Ecto neural progenitor cell (in vitro differentiated cells): ENCODE data around the gene LRRN4.

ENCODE experiments used
- DNase-seq: peaks from one replicate; pipeline ENCODE4 v3.0.0-alpha.2; 2018; ENCODE audit warnings: low spot score

LRRN4 gene

GRCh38 chr20:6030453-6031080 lies 23.3 kb downstream of the LRRN4 start:
- DNase-seq: no peak

GRCh38 chr20:6029538-6029937 lies 24.3 kb downstream of the LRRN4 start:
- no peak for DNase-seq

GRCh38 chr20:6028818-6029217 lies 25.0 kb downstream of the LRRN4 start:
- no peak for DNase-seq

GRCh38 chr20:6026051-6026450 lies 27.8 kb downstream of the LRRN4 start:
- DNase-seq: no peak

- DNase-seq: no peak
Observed at GRCh38 chr20:6024768-6025167, 29.1 kb downstream of the LRRN4 start.

- DNase-seq: no peak
Observed at GRCh38 chr20:6017880-6018279, 36.0 kb downstream of the LRRN4 start.

- no peak for DNase-seq
Observed at GRCh38 chr20:6017467-6017866, 36.4 kb downstream of the LRRN4 start.

- no peak for DNase-seq
Observed at GRCh38 chr20:6014957-6015356, 38.9 kb downstream of the LRRN4 start.

GRCh38 chr20:6014017-6014416 lies 39.8 kb downstream of the LRRN4 start:
- no peak for DNase-seq

- no peak for DNase-seq
Observed at GRCh38 chr20:6012179-6012578, 41.7 kb downstream of the LRRN4 start.

GRCh38 chr20:6008254-6008653 lies 45.6 kb downstream of the LRRN4 start:
- no peak for DNase-seq

GRCh38 chr20:6007529-6008103 lies 46.2 kb downstream of the LRRN4 start:
- DNase-seq: no peak

- no peak for DNase-seq
Observed at GRCh38 chr20:6007094-6007528, 46.7 kb downstream of the LRRN4 start.

- DNase-seq: no peak
Observed at GRCh38 chr20:6006603-6006949, 47.3 kb downstream of the LRRN4 start.

GRCh38 chr20:6000871-6001270 lies 53.0 kb downstream of the LRRN4 start:
- no peak for DNase-seq

- no peak for DNase-seq
Observed at GRCh38 chr20:5999783-6000182, 54.1 kb downstream of the LRRN4 start.

- no peak for DNase-seq
Observed at GRCh38 chr20:5996765-5997164, 57.1 kb downstream of the LRRN4 start.

GRCh38 chr20:5991623-5992441 lies 62.0 kb downstream of the LRRN4 start:
- DNase-seq: no peak

- no peak for DNase-seq
Observed at GRCh38 chr20:5990946-5991345, 62.9 kb downstream of the LRRN4 start.
